ENCODE data around the gene FHL1. TPM values are rescaled to one million over a fixed set of nuclear protein-coding genes. Genes with fewer than 3 reads are reported as not detected.
A peak's percentile ranks its signal among the peaks of the same experiment; 100 is the strongest.

Gene FHL1
- total and polyA plus RNA-seq, 2 of the 4 experiments (the other 2 are of a cell fraction) = 69.4 to 72.9 TPM

- Histone ChIP-seq H3K27ac (ENCODE audit: insufficient read depth, low read length) (no peak overlapping the region), H2BK20ac (ENCODE audit: low read depth, low read length) (no peak overlapping the region), H2BK5ac (ENCODE audit: low read depth, low read length, poor library complexity, severe bottlenecking) (no peak overlapping the region), H4K5ac (ENCODE audit: low read depth, low read length) (0 out of 2 replicates have a peak overlapping the region, but pooled peaks have one; percentile 35), H3K27me3 (ENCODE audit: control insufficient read depth, insufficient read depth, low read length) (no peaks in the 10 kb centered on the region), H3K23ac (ENCODE audit: low read depth, low read length) (no peak overlapping the region), H3K4me3 (ENCODE audit: insufficient read depth, low read depth, low read length) (no peak overlapping the region), H3K9ac (ENCODE audit: low read depth, low read length) (no peak overlapping the region), H3K9me1 (ENCODE audit: insufficient read depth, low read length) (peaks cover 3% of the 10 kb centered on the region), H3K14ac (replicated peaks; ENCODE audit: low read depth, low read length) (no peak overlapping the region), H3K18ac (ENCODE audit: low read depth, low read length) (no peak overlapping the region), H4K8ac (ENCODE audit: low read depth in 2 of 2, low read length in 2 of 2) (no peak overlapping the region), H4K20me1 (ENCODE audit: insufficient read depth, low read length) (no peaks in the 10 kb centered on the region), H4K91ac (ENCODE audit: insufficient read depth, low read depth, low read length) (no peak overlapping the region), H2AFZ (replicated peaks; ENCODE audit: low read length, poor library complexity) (no peak overlapping the region), H2BK120ac (ENCODE audit: low read depth, low read length) (no peak overlapping the region), H2AK9ac (replicated peaks; ENCODE audit: low read depth, low read length, poor library complexity) (no peak overlapping the region), H3K4ac (ENCODE audit: low read depth, low read length) (no peak overlapping the region), H3K56ac (ENCODE audit: extremely low read depth, insufficient read depth, low read length) (no peak overlapping the region), H3K4me1 (ENCODE audit: control insufficient read depth, insufficient read depth, low read length) (peaks cover 9% of the 10 kb centered on the region), H2AK5ac (ENCODE audit: low read depth, low read length) (no peak overlapping the region), H3K4me2 (ENCODE audit: low read depth, low read length) (no peak overlapping the region), H3K9me3 (ENCODE audit: control insufficient read depth, insufficient read depth, low read length) (no peaks in the 10 kb centered on the region), H3K36me3 (ENCODE audit: control insufficient read depth, insufficient read depth, low read length) (peaks cover 2% of the 10 kb centered on the region), H2BK15ac (ENCODE audit: low read depth, low read length) (no peak overlapping the region), H3K79me1 (ENCODE audit: low read depth in 1 of 2, low read length in 2 of 2) (peaks cover 7 to 9% of the 10 kb centered on the region in 2 experiments; a peak in 1 of 4 replicates)
- dilution Hi-C loops (cut with HindIII; ENCODE audit: low sequenced_read_pairs, unreplicated experiment) = no loop called here
- ChIA-PET POLR2A (ENCODE audit: unreplicated experiment) (no interaction called here), CTCF (no interaction called here)
- no CpG with 5 or more reads among the region's 4 CpGs for WGBS, 2 experiments (ENCODE audit: extremely low coverage in 2 of 2, insufficient read length in 1 of 2)
- DNase-seq (no peak), ATAC-seq (ENCODE audit: low read depth) (no peak)
- in situ Hi-C loops (cut with MboI; ENCODE audit: low sequenced_read_pairs) = no loop called here
- BruUV-seq (replicated peaks) = no TSS peak
- intact Hi-C loops (cut with micrococcal nuclease) = no loop called here
- TF ChIP-seq CEBPB (IDR thresholded peaks at IDR 0.05; ENCODE audit: low read depth, low read length) = no peak
- no peak for TF ChIP-seq USF2 (IDR thresholded peaks at IDR 0.05; ENCODE audit: low read depth, low read length)
- no peak for TF ChIP-seq RFX5 (IDR thresholded peaks at IDR 0.05; ENCODE audit: low read depth, low read length)
- no peak for TF ChIP-seq CHD1 (IDR thresholded peaks at IDR 0.05; ENCODE audit: low read depth, low read length)
- TF ChIP-seq SMC3 (IDR thresholded peaks at IDR 0.05; ENCODE audit: low read depth, low read length) = no peak
- no peak for TF ChIP-seq POLR2A (IDR thresholded peaks at IDR 0.05; ENCODE audit: low read depth, low read length)
- no peak for TF ChIP-seq BHLHE40 (IDR thresholded peaks at IDR 0.05; ENCODE audit: low read depth, low read length)
- no peak for TF ChIP-seq FOS (IDR thresholded peaks at IDR 0.05; ENCODE audit: low read depth, low read length)
- no peak for TF ChIP-seq CTCF (conservative IDR thresholded peaks at IDR 0.05; ENCODE audit: low read depth, low read length)
- TF ChIP-seq MAFK (IDR thresholded peaks at IDR 0.05; ENCODE audit: low read depth, low read length) = no peak
- TF ChIP-seq RCOR1 (IDR thresholded peaks at IDR 0.05; ENCODE audit: insufficient replicate concordance, low read length) = no peak
- TF ChIP-seq RAD21 (IDR thresholded peaks at IDR 0.05; ENCODE audit: low read length) = no peak
- no peak for TF ChIP-seq NFE2L2 (IDR thresholded peaks at IDR 0.05; ENCODE audit: low read depth, low read length)
- TF ChIP-seq ELK1 (IDR thresholded peaks at IDR 0.05; ENCODE audit: borderline replicate concordance, low read depth, low read length) = no peak
- TF ChIP-seq MAZ (IDR thresholded peaks at IDR 0.05; ENCODE audit: borderline replicate concordance, low read depth, low read length) = no peak
- TF ChIP-seq MXI1 (IDR thresholded peaks at IDR 0.05; ENCODE audit: borderline replicate concordance, low read depth, low read length) = no peak
Measured at GRCh38 chrX:136179133-136179532, 31.8 kb downstream of the FHL1 start.
